H1 (cell line): ENCODE measurements around the gene GALE.
"Not testable (repeated sequence)": the region's sequence is repeated elsewhere in the genome, so short reads cannot be mapped to it uniquely, and the experiment has no call there.

Experiments used
- CHD2 ChIP-seq: IDR thresholded peaks from 2 replicates; pipeline ENCODE4 v1.6.1; 2012; ENCODE audit warnings: low read length, improper control_type of control experiment
- EP300 ChIP-seq, 2 experiments: IDR thresholded peaks; 1 replicate in 1 of 2; 2 replicates in 1 of 2; pipeline ENCODE4 v1.6.1; 2011 to 2012; ENCODE audit warnings: low read depth in 2 of 2, low read length in 2 of 2, mild to moderate bottlenecking in 2 of 2, borderline replicate concordance in 1 of 2, inconsistent platforms in 1 of 2, moderate library complexity in 1 of 2
- HDAC2 ChIP-seq, 2 experiments: fragments of 300-600 bp in 1 of 2; sonication (generic) in 1 of 2; IDR thresholded peaks; 2 replicates each; pipeline ENCODE4 v1.6.1; 2011 to 2012; ENCODE audit warnings: low read depth in 2 of 2, low read length in 2 of 2, mild to moderate bottlenecking in 2 of 2, moderate library complexity in 2 of 2, borderline replicate concordance in 1 of 2, inconsistent platforms in 1 of 2
- JUND ChIP-seq: IDR thresholded peaks from 2 replicates; pipeline ENCODE4 v1.6.1; 2011; ENCODE audit warnings: mild to moderate bottlenecking, improper control_type of control experiment, low read length
- POLR2A ChIP-seq, 2 experiments: IDR thresholded peaks; 1 replicate in 1 of 2; 2 replicates in 1 of 2; pipeline ENCODE4 v1.6.1; 2011; ENCODE audit warnings: low read depth in 2 of 2, low read length in 2 of 2, mild to moderate bottlenecking in 2 of 2; ENCODE audit errors: control extremely low read depth in 1 of 2
- POLR2AphosphoS5 ChIP-seq: IDR thresholded peaks from 2 replicates; pipeline ENCODE4 v1.6.1; 2011; ENCODE audit warnings: low read depth, low read length
- TF ChIP-seq, protein P1 (sequence below), 3 experiments: IDR thresholded peaks; 1 replicate in 2 of 3; 2 replicates in 1 of 3; pipeline versions ENCODE4 v1.5.1 to v1.6.1; 2011; ENCODE audit warnings: low read length in 3 of 3, mild to moderate bottlenecking in 3 of 3, inconsistent platforms in 2 of 3, low read depth in 1 of 3, moderate library complexity in 1 of 3; ENCODE audit not compliant: insufficient read depth in 1 of 3; ENCODE audit errors: control extremely low read depth in 1 of 3

DNA sequence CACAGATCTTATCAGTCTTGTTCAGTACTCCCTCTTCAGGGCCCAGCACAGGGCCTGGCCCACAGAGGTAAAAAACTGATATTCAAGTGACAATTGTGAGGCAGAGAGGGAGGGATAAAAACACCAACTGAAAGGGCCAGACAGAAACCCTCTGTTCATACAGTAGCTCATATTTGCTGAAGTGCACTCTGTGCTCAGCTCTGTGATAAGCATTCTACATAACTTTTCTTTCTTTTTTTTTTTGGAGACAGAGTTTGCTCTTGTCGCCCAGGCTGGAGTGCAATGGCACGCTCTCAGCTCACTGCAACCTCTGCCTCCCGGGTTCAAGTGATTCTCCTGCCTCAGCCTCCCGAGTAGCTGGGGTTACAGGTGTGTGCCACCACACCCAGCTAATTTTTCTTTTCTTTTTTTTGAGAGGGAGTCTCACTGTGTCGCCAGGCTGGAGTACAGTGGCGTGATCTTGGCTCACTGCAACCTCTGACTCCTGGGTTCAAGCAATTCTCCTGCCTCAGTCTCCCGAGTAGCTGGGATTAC, 2.3 kb upstream of the GALE start:
- TF ChIP-seq HDAC2 (IDR thresholded peaks at IDR 0.05; ENCODE audit: borderline replicate concordance in 1 of 2, low read depth in 2 of 2, low read length in 2 of 2); POLR2A (IDR thresholded peaks at IDR 0.05; ENCODE audit: control extremely low read depth in 1 of 2, low read depth in 2 of 2, low read length in 2 of 2); POLR2AphosphoS5; JUND; EP300 (IDR thresholded peaks at IDR 0.05; ENCODE audit: borderline replicate concordance in 1 of 2, low read depth in 2 of 2, low read length in 2 of 2); CHD2: not testable (repeated sequence)
- TF ChIP-seq, protein P1, sequence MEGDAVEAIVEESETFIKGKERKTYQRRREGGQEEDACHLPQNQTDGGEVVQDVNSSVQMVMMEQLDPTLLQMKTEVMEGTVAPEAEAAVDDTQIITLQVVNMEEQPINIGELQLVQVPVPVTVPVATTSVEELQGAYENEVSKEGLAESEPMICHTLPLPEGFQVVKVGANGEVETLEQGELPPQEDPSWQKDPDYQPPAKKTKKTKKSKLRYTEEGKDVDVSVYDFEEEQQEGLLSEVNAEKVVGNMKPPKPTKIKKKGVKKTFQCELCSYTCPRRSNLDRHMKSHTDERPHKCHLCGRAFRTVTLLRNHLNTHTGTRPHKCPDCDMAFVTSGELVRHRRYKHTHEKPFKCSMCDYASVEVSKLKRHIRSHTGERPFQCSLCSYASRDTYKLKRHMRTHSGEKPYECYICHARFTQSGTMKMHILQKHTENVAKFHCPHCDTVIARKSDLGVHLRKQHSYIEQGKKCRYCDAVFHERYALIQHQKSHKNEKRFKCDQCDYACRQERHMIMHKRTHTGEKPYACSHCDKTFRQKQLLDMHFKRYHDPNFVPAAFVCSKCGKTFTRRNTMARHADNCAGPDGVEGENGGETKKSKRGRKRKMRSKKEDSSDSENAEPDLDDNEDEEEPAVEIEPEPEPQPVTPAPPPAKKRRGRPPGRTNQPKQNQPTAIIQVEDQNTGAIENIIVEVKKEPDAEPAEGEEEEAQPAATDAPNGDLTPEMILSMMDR (IDR thresholded peaks at IDR 0.05; ENCODE audit: control extremely low read depth in 1 of 3, insufficient read depth in 1 of 3, low read depth in 1 of 3, low read length in 3 of 3), result not testable (repeated sequence)
